ENCODE data around the gene PHACTR3. TPM values are rescaled to one million over a fixed set of nuclear protein-coding genes. Genes with fewer than 3 reads are reported as not detected.

The PHACTR3 gene
- total RNA-seq, 2 donors from 2014 or later = 0.86 to 24.2 TPM

- no peak for DNase-seq (ENCODE audit: low spot score)
Observed at GRCh38 chr20:59584278-59584925, 19.9 kb upstream of the PHACTR3 start.

GRCh38 chr20:59585714-59586409, 18.5 kb upstream of the PHACTR3 start:
- TF ChIP-seq CTCF (IDR thresholded peaks at IDR 0.05) = peak in 1 of 2 donors; percentile 25
- H3K9me3 ChIP-seq = no peaks in the 10 kb centered on the region
- no peak overlapping the region for H3K4me3 ChIP-seq
- no peak for DNase-seq (ENCODE audit: low spot score)
- H3K27me3 ChIP-seq = no peaks in the 10 kb centered on the region
- H3K4me1 ChIP-seq = peaks cover 0 to 20% of the 10 kb centered on the region in 2 donors
- peak overlapping the region; percentile 48 to 52 for H3K27ac ChIP-seq
- no peaks in the 10 kb centered on the region for H3K36me3 ChIP-seq

More at GRCh38 chr20:59584278-59584925, 19.9 kb upstream of the PHACTR3 start:
- no peaks in the 10 kb centered on the region for H3K36me3 ChIP-seq
- no peak overlapping the region for H3K27ac ChIP-seq
- TF ChIP-seq CTCF (IDR thresholded peaks at IDR 0.05) = no peak
- H3K4me3 ChIP-seq = no peak overlapping the region
- H3K27me3 ChIP-seq = no peaks in the 10 kb centered on the region
- no peaks in the 10 kb centered on the region for H3K9me3 ChIP-seq
- peaks cover 0 to 33% of the 10 kb centered on the region in 2 donors for H3K4me1 ChIP-seq

DNA sequence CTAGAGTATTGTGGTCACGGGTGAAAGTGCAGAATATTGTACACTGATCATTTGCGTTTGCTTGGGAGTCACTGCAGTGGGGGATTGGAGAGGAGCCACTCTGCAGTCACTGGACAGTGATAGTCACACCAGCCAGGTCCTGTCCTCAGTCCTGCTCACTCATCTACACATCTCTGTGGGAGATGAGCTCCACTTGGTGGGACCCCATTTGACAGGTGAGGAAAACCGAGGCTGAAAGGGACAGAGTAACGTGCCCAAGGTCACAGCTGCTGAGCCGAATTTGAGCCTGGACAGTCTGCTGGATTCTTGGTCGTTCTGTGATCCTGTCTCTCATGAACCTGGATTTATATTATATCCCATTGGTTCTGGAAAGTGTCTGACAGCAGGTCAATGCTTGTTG, 17.7 kb upstream of the PHACTR3 start:
- Histone ChIP-seq H3K36me3 (no peaks in the 10 kb centered on the region), H3K4me1 (peaks cover 0 to 19% of the 10 kb centered on the region in 2 donors), H3K27me3 (no peaks in the 10 kb centered on the region), H3K27ac (peak overlapping the region; percentile 48 to 52), H3K4me3 (no peak overlapping the region), H3K9me3 (no peaks in the 10 kb centered on the region)
- TF ChIP-seq CTCF (IDR thresholded peaks at IDR 0.05) = no peak
- DNase-seq (ENCODE audit: low spot score) = no peak

GRCh38 chr20:59587570-59587969, 16.8 kb upstream of the PHACTR3 start:
- no peak for TF ChIP-seq CTCF (IDR thresholded peaks at IDR 0.05)
- Histone ChIP-seq H3K9me3 (no peaks in the 10 kb centered on the region), H3K4me1 (peaks cover 0 to 14% of the 10 kb centered on the region in 2 donors), H3K27me3 (no peaks in the 10 kb centered on the region), H3K36me3 (no peaks in the 10 kb centered on the region), H3K27ac (no peak overlapping the region), H3K4me3 (no peak overlapping the region)
- DNase-seq (ENCODE audit: low spot score) = no peak

GRCh38 chr20:59588236-59588855, 16.0 kb upstream of the PHACTR3 start:
- no peaks in the 10 kb centered on the region for H3K36me3 ChIP-seq
- H3K4me1 ChIP-seq = peaks cover 0 to 10% of the 10 kb centered on the region in 2 donors
- no peak for DNase-seq (ENCODE audit: low spot score)
- H3K4me3 ChIP-seq = no peak overlapping the region
- no peak for TF ChIP-seq CTCF (IDR thresholded peaks at IDR 0.05)
- no peak overlapping the region for H3K27ac ChIP-seq
- H3K9me3 ChIP-seq = no peaks in the 10 kb centered on the region
- no peaks in the 10 kb centered on the region for H3K27me3 ChIP-seq

Measured in right atrium auricular region (tissue), 2 donors.